Gastrocnemius medialis (tissue), 4 donors: ENCODE results near the gene PPARG. TPM values are rescaled to one million over a fixed set of nuclear protein-coding genes. Genes with fewer than 3 reads are reported as not detected.
A peak's percentile ranks its signal among the peaks of the same experiment; 100 is the strongest.

Experiments used
- ATAC-seq, 2 donors: fragments of 150-250 bp; one replicate each; pipeline ENCODE4 v1.9.1; 2016
- DNase-seq, 2 donors: peaks; one replicate each; pipeline ENCODE4 v3.0.0-alpha.2; 2019
- H3K27ac ChIP-seq, 4 donors: fragments of 200-600 bp; sonication (generic); 1 replicate in 1 of 4; 2 replicates in 3 of 4; pipeline ENCODE4 v1.5.1; 2016 to 2018; ENCODE audit warnings: mild to moderate bottlenecking in 2 of 4, moderate library complexity in 1 of 4
- H3K27me3 ChIP-seq, 3 donors: fragments of 200-600 bp; sonication (generic) in 2 of 3; 1 replicate in 1 of 3; 2 replicates in 2 of 3; pipeline versions ENCODE4 v1.5.1 to v1.6.0; 2016 to 2019; ENCODE audit warnings: mild to moderate bottlenecking in 1 of 3, moderate library complexity in 1 of 3
- H3K36me3 ChIP-seq, 2 donors: fragments of 200-600 bp; sonication (generic) in 1 of 2; one replicate each; pipeline ENCODE4 v1.5.1; 2017 to 2018
- H3K4me1 ChIP-seq, 2 donors: fragments of 200-600 bp; sonication (generic) in 1 of 2; one replicate each; pipeline ENCODE4 v1.5.1; 2016 to 2017; ENCODE audit warnings: mild to moderate bottlenecking in 2 of 2
- H3K4me3 ChIP-seq, 4 donors: fragments of 200-600 bp; sonication (generic) in 3 of 4; 1 replicate in 1 of 4; 2 replicates in 3 of 4; pipeline ENCODE4 v1.5.1; 2016 to 2019; ENCODE audit warnings: mild to moderate bottlenecking in 2 of 4
- H3K9me3 ChIP-seq, 3 donors: fragments of 200-600 bp; sonication (generic) in 2 of 3; 1 replicate in 1 of 3; 2 replicates in 2 of 3; pipeline ENCODE4 v1.5.1; 2016 to 2019
- CTCF ChIP-seq, 5 experiments: fragments of 450-650 bp in 3 of 5; fragments of 200-600 bp in 2 of 5; sonication (generic) in 2 of 5; IDR thresholded peaks in 4 of 5; conservative IDR thresholded peaks in 1 of 5; 1 replicate in 4 of 5; 2 replicates in 1 of 5; pipeline ENCODE4 v1.5.1; 2016 to 2019; ENCODE audit warnings: antibody characterized with exemption in 5 of 5, mild to moderate bottlenecking in 3 of 5, moderate library complexity in 3 of 5
- POLR2A ChIP-seq, 2 donors: fragments of 450-650 bp; IDR thresholded peaks; one replicate each; pipeline ENCODE4 v1.6.1; 2017; ENCODE audit warnings: antibody characterized with exemption in 2 of 2, mild to moderate bottlenecking in 2 of 2, moderate library complexity in 2 of 2
- in situ Hi-C, 4 donors: fragments of 200-750 bp; cut with MboI; loops; one replicate each; pipeline versions ENCODE4 v1.15.0 to v1.8.0; 2017; ENCODE audit warnings: low sequenced_read_pairs in 4 of 4
- intact Hi-C: fragments of 100-400 bp; cut with DNase I; formaldehyde crosslinking; loops from one replicate; pipeline ENCODE4 v1.15.1; 2023; ENCODE audit warnings: low total_unique reads
- total RNA-seq, 4 donors: library from RNA; depleted of rRNA; stranded (reverse); fragments of >200 nt; gene quantifications; one replicate each; pipeline versions ENCODE4 v1.1.0 to v1.2.3, GENCODE V29; 2016

The PPARG gene
- total RNA-seq, 4 donors from 2014 or later: 4.9 to 10.6 (median 8.5) TPM

- in situ Hi-C loops: no loop called here
These were observed 28.0 kb downstream of the PPARG start for GRCh38 chr3:12316729-12317351.

DNA sequence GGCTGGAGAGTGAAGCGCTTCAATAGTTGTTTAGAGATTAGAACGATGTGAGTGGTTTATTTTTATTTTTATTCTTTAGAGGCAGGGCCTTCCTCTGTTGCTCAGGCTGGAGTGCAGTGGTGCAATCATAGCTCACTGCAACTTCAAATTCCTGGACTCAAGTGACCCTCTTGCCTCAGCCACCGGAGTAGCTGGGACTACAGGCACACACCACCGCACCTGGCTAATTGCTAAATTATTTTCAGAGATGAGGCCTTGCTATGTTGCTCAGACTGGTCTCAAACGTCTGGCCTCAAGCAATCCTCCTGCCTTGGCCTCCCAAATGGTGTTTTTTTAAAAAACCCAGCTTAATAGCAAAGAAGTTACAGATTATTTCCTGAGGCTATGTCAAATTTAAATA lies 29.0 kb downstream of the PPARG start:
- intact Hi-C loops: no loop called here
- no peaks in the 10 kb centered on the region for H3K36me3 ChIP-seq
- in situ Hi-C loops: no loop called here
- no peaks in the 10 kb centered on the region for H3K4me1 ChIP-seq
- H3K4me3 ChIP-seq: no peak overlapping the region
- H3K27ac ChIP-seq: peak overlapping the region; percentile 3 to 51 (median 37)
- H3K9me3 ChIP-seq: no peaks in the 10 kb centered on the region
- TF ChIP-seq CTCF (IDR thresholded peaks at IDR 0.05 in 4 of 5, conservative IDR thresholded peaks at IDR 0.05 in 1 of 5): no peak
- DNase-seq (no peak), ATAC-seq (no peak)
- no peaks in the 10 kb centered on the region for H3K27me3 ChIP-seq

More at GRCh38 chr3:12316729-12317351, 28.0 kb downstream of the PPARG start:
- no peak for DNase-seq
- Histone ChIP-seq H3K27ac (peak overlapping the region in 1 of 4 donors; percentile 51), H3K27me3 (no peaks in the 10 kb centered on the region), H3K4me3 (no peak overlapping the region), H3K9me3 (no peaks in the 10 kb centered on the region), H3K36me3 (no peaks in the 10 kb centered on the region), H3K4me1 (no peaks in the 10 kb centered on the region)
- TF ChIP-seq CTCF (IDR thresholded peaks at IDR 0.05 in 4 of 5, conservative IDR thresholded peaks at IDR 0.05 in 1 of 5) (no peak), POLR2A (IDR thresholded peaks at IDR 0.05) (no peak)
- ATAC-seq: no peak
- intact Hi-C loops: no loop called here

DNA sequence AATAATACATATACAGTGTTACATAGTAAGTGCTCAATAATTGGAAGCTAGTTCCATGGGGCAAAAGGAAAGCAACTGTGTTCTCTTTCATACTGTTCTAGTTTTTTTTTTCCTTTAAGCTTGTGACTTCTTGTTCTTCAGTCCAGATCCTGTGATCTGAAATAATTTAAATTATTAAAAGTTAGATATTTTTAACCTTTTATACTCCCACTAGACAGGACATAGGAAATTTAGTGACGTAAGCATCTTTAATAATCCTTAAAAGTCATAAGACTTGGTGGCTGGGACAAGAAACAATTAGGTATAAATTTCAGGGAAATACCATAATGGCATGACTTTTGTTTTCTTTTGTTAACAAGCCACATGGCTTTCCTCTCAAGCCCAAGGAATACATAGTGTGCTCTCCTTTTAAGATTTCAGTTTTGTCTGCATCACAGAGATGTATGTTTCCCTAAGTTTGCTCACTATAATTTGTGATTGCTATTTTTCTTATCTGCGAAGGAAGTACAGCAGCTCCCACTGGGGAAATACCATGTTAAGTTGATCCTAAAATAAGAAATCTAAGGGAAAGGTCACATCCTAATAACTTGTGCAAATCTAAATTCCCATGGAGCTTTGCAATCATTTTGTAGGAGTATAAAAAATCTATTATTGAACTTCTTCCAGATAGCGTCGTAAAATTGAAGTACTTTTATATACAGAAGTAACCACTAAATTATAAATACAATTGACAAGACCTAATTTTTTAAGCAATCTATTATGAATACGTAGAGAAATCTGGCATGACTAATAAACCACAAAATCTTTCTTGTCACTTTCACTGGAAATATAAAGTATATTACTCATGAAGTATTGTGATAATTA lies 30.1 kb downstream of the PPARG start:
- ATAC-seq (peak; percentile 21 to 45), DNase-seq (no peak)
- no peak for TF ChIP-seq POLR2A (IDR thresholded peaks at IDR 0.05)
- TF ChIP-seq CTCF (IDR thresholded peaks at IDR 0.05 in 4 of 5, conservative IDR thresholded peaks at IDR 0.05 in 1 of 5): no peak
- Histone ChIP-seq H3K27ac (peak overlapping the region in 3 of 4 donors; percentile 36 to 51 (median 38)), H3K4me3 (no peak overlapping the region), H3K4me1 (no peaks in the 10 kb centered on the region), H3K36me3 (no peaks in the 10 kb centered on the region), H3K9me3 (no peaks in the 10 kb centered on the region), H3K27me3 (no peaks in the 10 kb centered on the region)
- in situ Hi-C loops: no loop called here
- intact Hi-C loops: no loop called here

GRCh38 chr3:12321015-12321414 lies 32.1 kb downstream of the PPARG start:
- H3K36me3 ChIP-seq: no peaks in the 10 kb centered on the region
- H3K9me3 ChIP-seq: no peaks in the 10 kb centered on the region
- ATAC-seq (no peak), DNase-seq (no peak)
- H3K4me3 ChIP-seq: no peak overlapping the region
- H3K4me1 ChIP-seq: no peaks in the 10 kb centered on the region
- no peak overlapping the region for H3K27ac ChIP-seq
- no peaks in the 10 kb centered on the region for H3K27me3 ChIP-seq
- TF ChIP-seq CTCF (IDR thresholded peaks at IDR 0.05 in 4 of 5, conservative IDR thresholded peaks at IDR 0.05 in 1 of 5) (no peak), POLR2A (IDR thresholded peaks at IDR 0.05) (no peak)
- in situ Hi-C loops (no loop called here), intact Hi-C loops (no loop called here)
